ENCODE results near the gene MED12L. TPM values are rescaled to one million over a fixed set of nuclear protein-coding genes. Genes with fewer than 3 reads are reported as not detected.
A peak's percentile ranks its signal among the peaks of the same experiment; 100 is the strongest.

MED12L gene
- polyA plus RNA-seq, 1 experiment, result 0.06 TPM

GRCh38 chr3:151468284-151468917, 382.9 kb downstream of the MED12L start:
- ChIA-PET POLR2A (no interaction called here), CTCF (interaction anchor here (0.5 to 3.6 kb wide), 21 partner anchors 9 to 1056 kb away, joined by 3 to 32 read pairs (median 4); no protein-coding TSS in a partner anchor)
- Histone ChIP-seq H3K27me3 (ENCODE audit: control insufficient read depth, insufficient read depth, low read length) (no peaks in the 10 kb centered on the region; the same call in 1 of the 2 replicates), H3K36me3 (ENCODE audit: control insufficient read depth, insufficient read depth, low read length) (no peaks in the 10 kb centered on the region), H3K4me3 (ENCODE audit: low read depth, low read length) (no peak overlapping the region)
- no peak for DNase-seq (ENCODE audit: low read depth)
- peak; percentile 95 for TF ChIP-seq CTCF (IDR thresholded peaks at IDR 0.05; ENCODE audit: insufficient read depth, low read depth, low read length)

- ChIA-PET POLR2A (no interaction called here), CTCF (no interaction called here)
- no peak for TF ChIP-seq CTCF (IDR thresholded peaks at IDR 0.05; ENCODE audit: insufficient read depth, low read depth, low read length)
- H3K27me3 ChIP-seq (ENCODE audit: control insufficient read depth, insufficient read depth, low read length), result no peaks in the 10 kb centered on the region; the same call in 1 of the 2 replicates
- H3K4me3 ChIP-seq (ENCODE audit: low read depth, low read length), result no peak overlapping the region
- DNase-seq (ENCODE audit: low read depth), result no peak
- H3K36me3 ChIP-seq (ENCODE audit: control insufficient read depth, insufficient read depth, low read length), result no peaks in the 10 kb centered on the region
Measured at GRCh38 chr3:151476344-151477018, 391.0 kb downstream of the MED12L start.

- POLR2A ChIA-PET, result no interaction called here
- Histone ChIP-seq H3K4me3 (ENCODE audit: low read depth, low read length) (no peak overlapping the region), H3K27me3 (ENCODE audit: control insufficient read depth, insufficient read depth, low read length) (no peaks in the 10 kb centered on the region; the same call in 1 of the 2 replicates), H3K36me3 (ENCODE audit: control insufficient read depth, insufficient read depth, low read length) (no peaks in the 10 kb centered on the region)
- TF ChIP-seq CTCF (IDR thresholded peaks at IDR 0.05; ENCODE audit: insufficient read depth, low read depth, low read length), result no peak
- DNase-seq (ENCODE audit: low read depth), result no peak
- CTCF ChIA-PET, result interaction anchor here (1.1 to 2.2 kb wide), 2 partner anchors 9 to 10 kb away, joined by 3 to 8 read pairs; no protein-coding TSS in a partner anchor
Measured at GRCh38 chr3:151477591-151478334, 392.3 kb downstream of the MED12L start.

- no peak for TF ChIP-seq CTCF (IDR thresholded peaks at IDR 0.05; ENCODE audit: insufficient read depth, low read depth, low read length)
- ChIA-PET CTCF (interaction anchor here (2.2 kb wide), 1 partner anchor 9 kb away, joined by 8 read pairs; no protein-coding TSS in a partner anchor), POLR2A (no interaction called here)
- Histone ChIP-seq H3K36me3 (ENCODE audit: control insufficient read depth, insufficient read depth, low read length) (no peaks in the 10 kb centered on the region), H3K27me3 (ENCODE audit: control insufficient read depth, insufficient read depth, low read length) (no peaks in the 10 kb centered on the region; the same call in 1 of the 2 replicates), H3K4me3 (ENCODE audit: low read depth, low read length) (no peak overlapping the region)
- no peak for DNase-seq (ENCODE audit: low read depth)
Measured at GRCh38 chr3:151478335-151478697, 392.9 kb downstream of the MED12L start.

- ChIA-PET POLR2A (no interaction called here), CTCF (interaction anchor here (0.6 kb wide), 1 partner anchor 395 kb away, joined by 3 read pairs; no protein-coding TSS in a partner anchor)
- no peak for TF ChIP-seq CTCF (IDR thresholded peaks at IDR 0.05; ENCODE audit: insufficient read depth, low read depth, low read length)
- Histone ChIP-seq H3K4me3 (ENCODE audit: low read depth, low read length) (no peak overlapping the region), H3K27me3 (ENCODE audit: control insufficient read depth, insufficient read depth, low read length) (no peaks in the 10 kb centered on the region; the same call in 1 of the 2 replicates), H3K36me3 (ENCODE audit: control insufficient read depth, insufficient read depth, low read length) (no peaks in the 10 kb centered on the region)
- no peak for DNase-seq (ENCODE audit: low read depth)
Measured at GRCh38 chr3:151479452-151479851, 394.0 kb downstream of the MED12L start.
